ENCODE measurements around the gene ABCG4.

GRCh38 chr11:119121811-119122124 is 27.1 kb upstream of the ABCG4 start:
- TF ChIP-seq, protein P1, sequence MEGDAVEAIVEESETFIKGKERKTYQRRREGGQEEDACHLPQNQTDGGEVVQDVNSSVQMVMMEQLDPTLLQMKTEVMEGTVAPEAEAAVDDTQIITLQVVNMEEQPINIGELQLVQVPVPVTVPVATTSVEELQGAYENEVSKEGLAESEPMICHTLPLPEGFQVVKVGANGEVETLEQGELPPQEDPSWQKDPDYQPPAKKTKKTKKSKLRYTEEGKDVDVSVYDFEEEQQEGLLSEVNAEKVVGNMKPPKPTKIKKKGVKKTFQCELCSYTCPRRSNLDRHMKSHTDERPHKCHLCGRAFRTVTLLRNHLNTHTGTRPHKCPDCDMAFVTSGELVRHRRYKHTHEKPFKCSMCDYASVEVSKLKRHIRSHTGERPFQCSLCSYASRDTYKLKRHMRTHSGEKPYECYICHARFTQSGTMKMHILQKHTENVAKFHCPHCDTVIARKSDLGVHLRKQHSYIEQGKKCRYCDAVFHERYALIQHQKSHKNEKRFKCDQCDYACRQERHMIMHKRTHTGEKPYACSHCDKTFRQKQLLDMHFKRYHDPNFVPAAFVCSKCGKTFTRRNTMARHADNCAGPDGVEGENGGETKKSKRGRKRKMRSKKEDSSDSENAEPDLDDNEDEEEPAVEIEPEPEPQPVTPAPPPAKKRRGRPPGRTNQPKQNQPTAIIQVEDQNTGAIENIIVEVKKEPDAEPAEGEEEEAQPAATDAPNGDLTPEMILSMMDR (IDR thresholded peaks at IDR 0.05), result no peak
- TF ChIP-seq POLR2A (IDR thresholded peaks at IDR 0.05; ENCODE audit: low read depth), result no peak
